ENCODE data around the gene METTL13. TPM values are rescaled to one million over a fixed set of nuclear protein-coding genes. Genes with fewer than 3 reads are reported as not detected.

METTL13 gene
- total RNA-seq, 4 donors from 2014 or later, result 17.5 to 20.9 (median 20.0) TPM

DNA sequence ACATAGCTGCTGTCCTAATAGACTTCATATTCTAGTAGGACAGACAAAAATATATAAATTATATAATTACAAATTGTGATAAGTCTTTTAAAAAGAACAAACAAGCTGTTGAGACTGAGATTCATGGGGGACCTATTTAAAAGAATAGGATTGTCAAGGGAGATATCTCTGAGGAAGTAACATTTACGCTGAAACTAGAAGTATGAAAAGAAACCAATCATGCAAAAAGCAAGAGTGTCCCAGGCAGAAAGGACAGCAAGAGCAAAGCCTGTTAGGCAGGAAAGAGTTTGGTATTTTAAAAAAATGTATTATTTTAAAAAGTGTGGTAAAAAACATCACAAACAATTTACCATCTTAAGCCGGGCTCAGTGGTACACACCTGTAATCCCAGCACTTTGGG lies 9.1 kb upstream of the METTL13 start:
- WGBS, result 88% methylated on average over 2 of the region's 2 CpGs
- TF ChIP-seq POLR2A (IDR thresholded peaks at IDR 0.05; ENCODE audit: low read depth), result no peak
- TF ChIP-seq, protein P1, sequence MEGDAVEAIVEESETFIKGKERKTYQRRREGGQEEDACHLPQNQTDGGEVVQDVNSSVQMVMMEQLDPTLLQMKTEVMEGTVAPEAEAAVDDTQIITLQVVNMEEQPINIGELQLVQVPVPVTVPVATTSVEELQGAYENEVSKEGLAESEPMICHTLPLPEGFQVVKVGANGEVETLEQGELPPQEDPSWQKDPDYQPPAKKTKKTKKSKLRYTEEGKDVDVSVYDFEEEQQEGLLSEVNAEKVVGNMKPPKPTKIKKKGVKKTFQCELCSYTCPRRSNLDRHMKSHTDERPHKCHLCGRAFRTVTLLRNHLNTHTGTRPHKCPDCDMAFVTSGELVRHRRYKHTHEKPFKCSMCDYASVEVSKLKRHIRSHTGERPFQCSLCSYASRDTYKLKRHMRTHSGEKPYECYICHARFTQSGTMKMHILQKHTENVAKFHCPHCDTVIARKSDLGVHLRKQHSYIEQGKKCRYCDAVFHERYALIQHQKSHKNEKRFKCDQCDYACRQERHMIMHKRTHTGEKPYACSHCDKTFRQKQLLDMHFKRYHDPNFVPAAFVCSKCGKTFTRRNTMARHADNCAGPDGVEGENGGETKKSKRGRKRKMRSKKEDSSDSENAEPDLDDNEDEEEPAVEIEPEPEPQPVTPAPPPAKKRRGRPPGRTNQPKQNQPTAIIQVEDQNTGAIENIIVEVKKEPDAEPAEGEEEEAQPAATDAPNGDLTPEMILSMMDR (IDR thresholded peaks at IDR 0.05), result no peak
- TF ChIP-seq POLR2AphosphoS5 (IDR thresholded peaks at IDR 0.05), result no peak
- TF ChIP-seq EP300 (IDR thresholded peaks at IDR 0.05), result no peak
- intact Hi-C loops (cut with DNase I), result no loop called here

DNA sequence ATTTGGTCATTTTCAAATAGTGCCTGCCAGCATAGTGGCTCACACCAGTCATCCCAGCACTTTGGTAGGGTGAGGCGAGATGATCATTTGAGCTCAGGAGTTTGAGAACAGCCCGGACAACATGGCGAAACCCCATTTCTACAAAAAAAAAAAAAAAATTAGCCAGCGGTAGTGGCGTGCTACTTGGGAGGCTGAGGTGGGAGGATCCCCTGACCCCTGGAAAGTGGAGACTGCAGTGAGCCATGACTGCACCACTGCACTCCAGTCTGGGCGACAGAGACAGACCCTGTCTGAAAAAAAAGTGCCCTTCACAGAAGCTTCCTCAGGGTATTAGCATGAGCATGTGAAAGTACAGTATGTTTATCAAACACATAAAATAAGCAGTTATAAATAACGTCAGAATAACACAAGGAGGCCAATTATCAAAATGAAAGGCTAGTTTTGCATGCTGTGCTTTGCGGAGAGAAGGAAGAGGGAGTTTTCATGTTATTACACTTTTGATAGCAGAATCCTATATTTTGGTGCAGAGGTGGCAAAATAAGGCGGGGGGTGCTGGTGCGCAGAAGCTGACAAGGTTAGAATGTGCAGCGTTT lies 781 bp upstream of the METTL13 start:
- no peaks in the 10 kb centered on the region for H3K9me3 ChIP-seq
- H3K27ac ChIP-seq (replicated peaks in 1 of 4), result peak overlapping the region; percentile 83 to 89 (median 88)
- H3K4me3 ChIP-seq, result peak overlapping the region; percentile 70 to 85 (median 76)
- intact Hi-C loops (cut with DNase I), result loop anchor here (2.0 kb wide), 2 partner anchors 38 to 136 kb away; partner anchors contain the start of gene VAMP4
- DNase-seq (ENCODE audit: extremely low spot score), result no peak
- H3K4me1 ChIP-seq, result peaks cover 23 to 46% (median 45%) of the 10 kb centered on the region in 4 donors
- no peaks in the 10 kb centered on the region for H3K27me3 ChIP-seq
- H3K36me3 ChIP-seq, result peaks cover 1 to 23% (median 20%) of the 10 kb centered on the region in 4 donors
- WGBS, result 36% methylated on average over 11 of the region's 11 CpGs
- TF ChIP-seq EP300 (IDR thresholded peaks at IDR 0.05) (no peak), POLR2AphosphoS5 (IDR thresholded peaks at IDR 0.05) (no peak), POLR2A (IDR thresholded peaks at IDR 0.05; ENCODE audit: low read depth) (no peak)
- TF ChIP-seq, protein P1 (IDR thresholded peaks at IDR 0.05), result no peak

More for the DNA sequence above, 9.1 kb upstream of the METTL13 start:
- Histone ChIP-seq H3K4me3 (no peak overlapping the region), H3K27ac (replicated peaks in 1 of 4) (no peak overlapping the region), H3K9me3 (no peaks in the 10 kb centered on the region), H3K36me3 (no peaks in the 10 kb centered on the region), H3K27me3 (no peaks in the 10 kb centered on the region), H3K4me1 (no peaks in the 10 kb centered on the region)
- DNase-seq (ENCODE audit: extremely low spot score), result no peak

DNA sequence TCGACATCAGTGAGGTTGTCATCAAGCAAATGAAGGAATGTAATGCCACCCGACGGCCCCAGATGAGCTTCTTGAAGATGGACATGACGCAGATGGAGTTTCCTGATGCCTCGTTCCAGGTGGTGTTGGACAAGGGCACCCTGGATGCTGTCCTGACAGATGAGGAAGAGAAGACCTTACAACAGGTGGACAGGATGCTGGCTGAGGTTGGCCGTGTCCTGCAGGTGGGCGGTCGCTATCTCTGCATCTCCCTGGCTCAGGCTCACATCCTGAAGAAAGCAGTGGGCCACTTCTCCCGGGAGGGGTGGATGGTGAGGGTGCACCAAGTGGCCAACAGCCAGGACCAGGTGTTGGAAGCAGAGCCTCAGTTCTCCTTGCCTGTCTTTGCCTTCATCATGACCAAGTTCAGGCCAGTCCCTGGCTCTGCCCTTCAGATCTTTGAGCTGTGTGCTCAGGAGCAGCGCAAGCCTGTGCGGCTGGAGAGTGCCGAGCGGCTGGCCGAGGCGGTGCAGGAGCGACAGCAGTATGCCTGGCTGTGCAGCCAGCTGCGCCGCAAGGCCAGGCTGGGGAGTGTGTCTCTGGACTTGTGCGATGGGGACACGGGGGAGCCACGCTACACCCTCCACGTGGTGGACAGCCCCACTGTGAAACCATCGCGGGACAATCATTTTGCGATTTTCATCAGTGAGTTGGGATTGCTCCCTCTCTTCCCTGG lies 2.5 kb downstream of the METTL13 start:
- no peak for DNase-seq (ENCODE audit: extremely low spot score)
- no peaks in the 10 kb centered on the region for H3K27me3 ChIP-seq
- H3K4me3 ChIP-seq, result no peak overlapping the region
- intact Hi-C loops (cut with DNase I), result no loop called here
- H3K36me3 ChIP-seq, result peaks cover 27 to 56% (median 53%) of the 10 kb centered on the region in 4 donors
- H3K9me3 ChIP-seq, result no peaks in the 10 kb centered on the region
- H3K27ac ChIP-seq (replicated peaks in 1 of 4), result no peak overlapping the region
- TF ChIP-seq EP300 (IDR thresholded peaks at IDR 0.05) (no peak), POLR2A (IDR thresholded peaks at IDR 0.05; ENCODE audit: low read depth) (no peak), POLR2AphosphoS5 (IDR thresholded peaks at IDR 0.05) (no peak)
- TF ChIP-seq, protein P1 (IDR thresholded peaks at IDR 0.05), result no peak
- peaks cover 23 to 52% (median 49%) of the 10 kb centered on the region in 4 donors for H3K4me1 ChIP-seq
- 96% methylated on average over 16 of the region's 25 CpGs for WGBS

DNA sequence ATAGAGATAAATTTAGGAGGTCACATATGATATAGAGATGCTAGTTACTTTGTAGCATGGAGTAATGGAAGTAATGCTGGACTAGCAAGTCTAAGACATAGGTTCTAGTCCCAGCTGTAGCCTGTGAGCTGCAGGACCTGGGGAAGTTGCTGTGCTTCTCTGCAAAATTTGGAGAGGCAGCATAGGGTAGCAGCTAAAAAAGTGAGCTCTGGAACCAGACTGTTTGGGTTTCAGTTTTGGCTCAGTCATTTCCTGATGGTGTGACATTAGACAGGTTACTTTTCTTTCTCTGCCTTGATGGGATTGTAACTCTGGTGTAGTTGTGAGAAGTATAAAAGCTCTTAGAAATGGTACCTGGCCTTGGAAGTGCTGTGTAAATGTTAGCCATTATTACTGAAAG lies 3.3 kb downstream of the METTL13 start:
- intact Hi-C loops (cut with DNase I), result no loop called here
- no peak for DNase-seq (ENCODE audit: extremely low spot score)
- Histone ChIP-seq H3K36me3 (peaks cover 34 to 64% (median 61%) of the 10 kb centered on the region in 4 donors), H3K27me3 (no peaks in the 10 kb centered on the region), H3K4me3 (no peak overlapping the region), H3K9me3 (no peaks in the 10 kb centered on the region), H3K4me1 (peaks cover 23 to 52% (median 49%) of the 10 kb centered on the region in 4 donors), H3K27ac (replicated peaks in 1 of 4) (no peak overlapping the region)
- no peak for TF ChIP-seq POLR2A (IDR thresholded peaks at IDR 0.05; ENCODE audit: low read depth)

DNA sequence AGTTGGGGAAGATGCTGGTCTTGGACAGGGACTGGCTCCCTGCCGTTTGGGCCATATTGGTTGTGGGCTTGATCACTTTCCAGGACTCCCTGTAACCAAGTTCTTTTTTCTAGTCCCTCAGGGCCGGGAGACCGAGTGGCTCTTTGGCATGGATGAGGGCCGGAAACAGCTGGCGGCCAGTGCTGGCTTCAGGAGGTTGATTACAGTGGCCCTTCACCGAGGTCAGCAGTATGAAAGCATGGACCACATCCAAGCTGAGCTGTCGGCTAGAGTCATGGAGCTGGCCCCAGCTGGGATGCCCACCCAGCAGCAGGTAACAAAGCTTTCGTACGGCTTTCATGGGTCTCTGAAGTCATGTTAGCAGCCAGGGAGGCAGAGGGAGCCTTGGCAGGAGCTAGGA lies 4.3 kb downstream of the METTL13 start:
- Histone ChIP-seq H3K27me3 (no peaks in the 10 kb centered on the region), H3K9me3 (no peaks in the 10 kb centered on the region), H3K27ac (replicated peaks in 1 of 4) (no peak overlapping the region), H3K4me1 (peaks cover 23 to 46% (median 43%) of the 10 kb centered on the region in 4 donors), H3K36me3 (peaks cover 43 to 73% (median 71%) of the 10 kb centered on the region in 4 donors), H3K4me3 (no peak overlapping the region)
- no peak for DNase-seq (ENCODE audit: extremely low spot score)
- TF ChIP-seq POLR2AphosphoS5 (IDR thresholded peaks at IDR 0.05), result no peak
- TF ChIP-seq POLR2A (IDR thresholded peaks at IDR 0.05; ENCODE audit: low read depth), result no peak
- TF ChIP-seq EP300 (IDR thresholded peaks at IDR 0.05), result no peak
- TF ChIP-seq, protein P1 (IDR thresholded peaks at IDR 0.05), result no peak
- intact Hi-C loops (cut with DNase I), result no loop called here
- 81% methylated on average over 3 of the region's 9 CpGs for WGBS

Measured in esophagus muscularis mucosa (tissue), 4 donors.